GM12801 (cell line): Measurements from ENCODE around the gene MED13L.

ENCODE experiments used
- CTCF ChIP-seq: IDR thresholded peaks from one replicate; pipeline ENCODE4 v1.5.1; 2011; ENCODE audit warnings: control low read depth; ENCODE audit not compliant: insufficient read length; ENCODE audit errors: extremely low read depth

Gene MED13L

GRCh38 chr12:116153113-116153512 lies 124.4 kb downstream of the MED13L start:
- no peak for TF ChIP-seq CTCF

- no peak for TF ChIP-seq CTCF
Observed at GRCh38 chr12:116152268-116152667, 125.2 kb downstream of the MED13L start.

DNA sequence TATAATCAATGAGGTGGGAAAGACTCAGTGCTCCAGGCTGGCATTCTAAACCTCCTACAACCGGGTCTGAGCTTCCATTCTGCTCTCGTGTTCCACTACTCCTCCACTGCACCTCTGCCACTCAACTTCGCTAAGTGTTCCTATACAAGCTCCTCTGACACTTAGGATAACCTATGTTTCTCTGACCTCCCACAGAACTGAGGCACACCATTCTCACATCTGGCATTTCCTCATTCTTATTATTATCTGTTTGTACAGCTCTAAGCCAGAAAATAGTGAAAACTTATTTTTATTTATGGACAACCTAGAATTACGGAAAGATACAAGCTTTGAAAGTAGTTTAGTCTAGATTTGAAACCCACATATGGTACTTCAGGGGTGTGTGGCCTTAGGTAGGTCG lies 127.0 kb downstream of the MED13L start:
- no peak for TF ChIP-seq CTCF

GRCh38 chr12:116150001-116150400 lies 127.5 kb downstream of the MED13L start:
- no peak for TF ChIP-seq CTCF

DNA sequence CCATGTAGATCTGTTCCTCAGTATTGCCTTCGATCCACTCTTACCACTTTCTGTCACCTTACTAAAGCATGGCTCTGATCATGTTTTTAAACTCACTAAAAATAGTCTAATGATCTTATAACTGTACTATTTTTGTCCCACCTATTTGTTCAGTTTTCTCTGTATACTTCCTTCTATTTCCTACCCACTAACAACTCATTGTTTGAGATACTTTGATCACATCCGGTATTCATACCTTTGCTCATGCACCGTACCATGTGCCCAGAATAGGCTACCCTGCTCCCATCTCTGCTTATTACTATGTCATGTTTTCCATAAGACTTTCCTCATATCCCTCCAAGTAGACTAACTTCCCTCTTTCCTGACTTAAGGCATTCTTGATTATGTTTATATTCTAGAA lies 128.6 kb downstream of the MED13L start:
- no peak for TF ChIP-seq CTCF

GRCh38 chr12:116146386-116146785 lies 131.1 kb downstream of the MED13L start:
- TF ChIP-seq CTCF: no peak

- TF ChIP-seq CTCF: no peak
Observed at GRCh38 chr12:116145451-116145850, 132.0 kb downstream of the MED13L start.

DNA sequence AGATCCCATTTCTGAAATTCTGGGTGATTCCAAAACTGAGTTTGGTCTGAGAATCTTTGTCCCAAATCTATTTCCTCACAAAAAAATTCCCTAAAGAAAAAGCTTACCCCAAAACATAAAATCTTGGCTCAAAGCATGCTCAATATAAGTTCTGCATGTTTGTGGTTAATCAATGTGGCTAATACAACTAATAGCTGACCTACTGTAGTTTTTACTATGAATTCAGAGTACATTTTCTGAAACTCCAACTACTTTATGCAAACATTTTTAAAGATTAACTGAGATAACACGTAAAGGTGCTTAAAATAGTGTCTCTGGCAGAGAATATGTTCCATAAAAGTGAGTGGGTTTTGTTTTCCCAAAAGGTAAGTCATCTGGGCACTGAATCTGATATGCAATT lies 133.1 kb downstream of the MED13L start:
- no peak for TF ChIP-seq CTCF
